Tibial nerve (tissue), 4 donors: ENCODE measurements around the gene PIAS2.

ENCODE experiments used
- CTCF ChIP-seq, 5 experiments: fragments of 200-600 bp in 3 of 5; fragments of 450-650 bp in 2 of 5; sonication (generic) in 3 of 5; IDR thresholded peaks; one replicate each; pipeline ENCODE4 v1.5.1; 2016 to 2019; ENCODE audit warnings: antibody characterized with exemption in 5 of 5, mild to moderate bottlenecking in 3 of 5, moderate library complexity in 2 of 5
- EP300 ChIP-seq, 2 donors: sonication (generic); formaldehyde crosslinking; IDR thresholded peaks; one replicate each; pipeline ENCODE4 v1.6.1; 2017; ENCODE audit warnings: antibody characterized with exemption in 2 of 2, mild to moderate bottlenecking in 1 of 2
- POLR2A ChIP-seq, 2 donors: fragments of 450-650 bp; IDR thresholded peaks; one replicate each; pipeline ENCODE4 v1.6.1; 2017; ENCODE audit warnings: antibody characterized with exemption in 2 of 2, mild to moderate bottlenecking in 2 of 2, moderate library complexity in 2 of 2

DNA sequence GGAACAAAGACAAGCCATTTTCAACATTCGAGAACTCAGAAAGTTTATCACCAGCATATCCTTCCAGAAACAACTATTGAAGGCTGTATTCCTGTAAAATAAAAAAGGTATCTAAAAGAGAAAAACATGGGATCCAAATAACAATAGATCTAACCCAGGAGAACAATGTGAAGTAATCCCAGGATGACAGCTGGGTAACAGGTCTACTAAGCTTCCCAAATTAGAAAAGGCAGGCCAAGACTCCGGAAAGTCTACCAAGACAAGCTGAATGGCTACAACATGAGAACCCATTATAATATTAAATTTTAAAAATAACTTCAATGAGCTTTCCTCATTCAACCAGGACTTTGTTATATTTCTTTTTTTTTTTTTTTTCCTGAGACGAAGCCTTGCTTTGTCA is 6.5 kb downstream of the PIAS2 start:
- TF ChIP-seq EP300 (IDR thresholded peaks at IDR 0.05) (no peak), CTCF (IDR thresholded peaks at IDR 0.05) (no peak), POLR2A (IDR thresholded peaks at IDR 0.05) (no peak)
